CD4-positive, CD25-positive, alpha-beta regulatory T cell (primary cell): Measurements from ENCODE around the gene NALCN. TPM values are rescaled to one million over a fixed set of nuclear protein-coding genes. Genes with fewer than 3 reads are reported as not detected.

Source experiments
- ATAC-seq, 2 donors: fragments of 150-1000 bp; cut with Tn5 transposase; one replicate each; pipeline ENCODE4 v1.10.0; 2021; ENCODE audit warnings: low read depth in 2 of 2, moderate number of reproducible peaks in 2 of 2, moderate library complexity in 1 of 2
- DNase-seq, 3 donors: peaks; one replicate each; pipeline versions ENCODE4 v3.0.0 to v3.0.0-alpha.2; 2012 to 2022; ENCODE audit warnings: mixed read lengths in 1 of 3
- H3K27ac ChIP-seq: one replicate; pipeline ENCODE4 v1.7.0; 2013; ENCODE audit warnings: mild to moderate bottlenecking, low read length; ENCODE audit not compliant: insufficient read depth, poor library complexity, severe bottlenecking
- H3K27me3 ChIP-seq: one replicate; pipeline ENCODE4 v1.7.0; 2013; ENCODE audit warnings: low read length; ENCODE audit not compliant: control insufficient read depth, insufficient read depth
- H3K36me3 ChIP-seq: one replicate; pipeline ENCODE4 v1.7.0; 2013; ENCODE audit warnings: mild to moderate bottlenecking, low read length, moderate library complexity; ENCODE audit not compliant: control insufficient read depth, insufficient read depth
- H3K4me1 ChIP-seq: 2 replicates; pipeline ENCODE4 v1.7.0; 2013; ENCODE audit warnings: mild to moderate bottlenecking, low read length; ENCODE audit not compliant: insufficient read depth, control insufficient read depth, poor library complexity, severe bottlenecking
- H3K4me3 ChIP-seq: one replicate; pipeline ENCODE4 v1.7.0; 2013; ENCODE audit warnings: low read depth, mild to moderate bottlenecking, low read length, moderate library complexity
- H3K9me3 ChIP-seq, 2 experiments: 1 replicate in 1 of 2; 2 replicates in 1 of 2; pipeline ENCODE4 v1.7.0; 2013; ENCODE audit warnings: low read length in 2 of 2, mild to moderate bottlenecking in 1 of 2, moderate library complexity in 1 of 2; ENCODE audit not compliant: control insufficient read depth in 2 of 2
- H3K27ac Mint-ChIP-seq, 3 donors: one replicate each; pipeline ENCODE4 v1.8.0; 2020 to 2022; ENCODE audit warnings: mild to moderate bottlenecking in 3 of 3, mixed read lengths in 3 of 3, moderate library complexity in 2 of 3
- H3K27me3 Mint-ChIP-seq: one replicate; pipeline ENCODE4 v1.8.0; 2022; ENCODE audit warnings: mild to moderate bottlenecking, mixed read lengths
- H3K36me3 Mint-ChIP-seq: one replicate; pipeline ENCODE4 v1.8.0; 2020; ENCODE audit warnings: mixed read lengths
- H3K4me1 Mint-ChIP-seq, 4 donors: one replicate each; pipeline ENCODE4 v1.8.0; 2020 to 2022; ENCODE audit warnings: mixed read lengths in 4 of 4, mild to moderate bottlenecking in 1 of 4
- H3K4me3 Mint-ChIP-seq, 4 donors: one replicate each; pipeline ENCODE4 v1.8.0; 2020 to 2022; ENCODE audit warnings: mild to moderate bottlenecking in 4 of 4, mixed read lengths in 4 of 4, moderate library complexity in 3 of 4
- H3K9me3 Mint-ChIP-seq, 7 donors: one replicate each; pipeline ENCODE4 v1.8.0; 2020 to 2022; ENCODE audit warnings: mixed read lengths in 7 of 7, mild to moderate bottlenecking in 3 of 7, moderate library complexity in 2 of 7
- polyA plus RNA-seq, 4 donors: library from polyadenylated mRNA; unstranded; fragments of 300-500 nt; fragmentation: Illumina TruSeq; gene quantifications; one replicate each; pipeline ENCODE4 v1.2.3, GENCODE V29; 2021
- total RNA-seq: library from RNA; stranded (reverse); gene quantifications from one replicate; pipeline ENCODE4 v1.2.3, GENCODE V29; 2022

NALCN gene
- total and polyA plus RNA-seq, 5 donors from 2014 or later, result not detected

GRCh38 chr13:101210774-101211173, 205.5 kb downstream of the NALCN start:
- H3K4me1 Mint-ChIP-seq, result no peaks in the 10 kb centered on the region
- no peaks in the 10 kb centered on the region for H3K4me1 ChIP-seq
- H3K27me3 ChIP-seq, result no peaks in the 10 kb centered on the region
- no peak overlapping the region for H3K4me3 ChIP-seq
- H3K27ac Mint-ChIP-seq, result no peak overlapping the region
- H3K27me3 Mint-ChIP-seq, result no peaks in the 10 kb centered on the region
- DNase-seq (no peak), ATAC-seq (no peak)
- H3K9me3 ChIP-seq, result no peaks in the 10 kb centered on the region
- H3K9me3 Mint-ChIP-seq, result peaks cover 0 to 6% (median 2%) of the 10 kb centered on the region in 7 donors
- no peak overlapping the region for H3K4me3 Mint-ChIP-seq
- H3K27ac ChIP-seq, result no peak overlapping the region
- no peaks in the 10 kb centered on the region for H3K36me3 ChIP-seq
- no peaks in the 10 kb centered on the region for H3K36me3 Mint-ChIP-seq

- Histone ChIP-seq H3K27me3 (no peaks in the 10 kb centered on the region), H3K36me3 (no peaks in the 10 kb centered on the region), H3K4me3 (no peak overlapping the region), H3K27ac (no peak overlapping the region), H3K4me1 (no peaks in the 10 kb centered on the region), H3K9me3 (no peaks in the 10 kb centered on the region)
- H3K9me3 Mint-ChIP-seq, result peaks cover 0 to 6% (median 2%) of the 10 kb centered on the region in 7 donors
- ATAC-seq (no peak), DNase-seq (no peak)
- no peaks in the 10 kb centered on the region for H3K27me3 Mint-ChIP-seq
- no peak overlapping the region for H3K4me3 Mint-ChIP-seq
- H3K27ac Mint-ChIP-seq, result no peak overlapping the region
- no peaks in the 10 kb centered on the region for H3K4me1 Mint-ChIP-seq
- no peaks in the 10 kb centered on the region for H3K36me3 Mint-ChIP-seq
These were observed 207.0 kb downstream of the NALCN start for GRCh38 chr13:101209206-101209893.

GRCh38 chr13:101205408-101205807, 210.9 kb downstream of the NALCN start:
- no peaks in the 10 kb centered on the region for H3K9me3 ChIP-seq
- H3K27ac Mint-ChIP-seq, result no peak overlapping the region
- no peaks in the 10 kb centered on the region for H3K27me3 ChIP-seq
- no peaks in the 10 kb centered on the region for H3K27me3 Mint-ChIP-seq
- H3K4me1 ChIP-seq, result no peaks in the 10 kb centered on the region
- peaks cover 0 to 6% (median 0%) of the 10 kb centered on the region in 7 donors for H3K9me3 Mint-ChIP-seq
- H3K27ac ChIP-seq, result no peak overlapping the region
- H3K4me3 Mint-ChIP-seq, result no peak overlapping the region
- ATAC-seq, result no peak
- H3K4me3 ChIP-seq, result no peak overlapping the region
- no peaks in the 10 kb centered on the region for H3K4me1 Mint-ChIP-seq
- no peaks in the 10 kb centered on the region for H3K36me3 ChIP-seq
- DNase-seq, result no peak
- no peaks in the 10 kb centered on the region for H3K36me3 Mint-ChIP-seq

- H3K36me3 Mint-ChIP-seq, result no peaks in the 10 kb centered on the region
- no peak overlapping the region for H3K4me3 ChIP-seq
- no peak for DNase-seq
- no peaks in the 10 kb centered on the region for H3K36me3 ChIP-seq
- ATAC-seq, result no peak
- H3K27me3 Mint-ChIP-seq, result no peaks in the 10 kb centered on the region
- no peaks in the 10 kb centered on the region for H3K4me1 ChIP-seq
- H3K27ac ChIP-seq, result no peak overlapping the region
- no peaks in the 10 kb centered on the region for H3K27me3 ChIP-seq
- H3K4me3 Mint-ChIP-seq, result no peak overlapping the region
- H3K9me3 Mint-ChIP-seq, result peaks cover 0 to 7% (median 0%) of the 10 kb centered on the region in 7 donors
- H3K27ac Mint-ChIP-seq, result no peak overlapping the region
- H3K4me1 Mint-ChIP-seq, result no peaks in the 10 kb centered on the region
- H3K9me3 ChIP-seq, result no peaks in the 10 kb centered on the region
These were observed 211.9 kb downstream of the NALCN start for GRCh38 chr13:101204270-101205020.

GRCh38 chr13:101202590-101202989, 213.7 kb downstream of the NALCN start:
- no peak overlapping the region for H3K4me3 ChIP-seq
- ATAC-seq, result no peak
- no peaks in the 10 kb centered on the region for H3K4me1 Mint-ChIP-seq
- H3K4me1 ChIP-seq, result no peaks in the 10 kb centered on the region
- no peaks in the 10 kb centered on the region for H3K27me3 ChIP-seq
- H3K27ac Mint-ChIP-seq, result no peak overlapping the region
- no peaks in the 10 kb centered on the region for H3K36me3 Mint-ChIP-seq
- no peak for DNase-seq
- H3K4me3 Mint-ChIP-seq, result no peak overlapping the region
- peaks cover 0 to 6% (median 0%) of the 10 kb centered on the region in 7 donors for H3K9me3 Mint-ChIP-seq
- H3K9me3 ChIP-seq, result no peaks in the 10 kb centered on the region
- peaks cover 5% of the 10 kb centered on the region for H3K27me3 Mint-ChIP-seq
- no peak overlapping the region for H3K27ac ChIP-seq
- H3K36me3 ChIP-seq, result no peaks in the 10 kb centered on the region

- Mint-ChIP-seq H3K4me1 (no peaks in the 10 kb centered on the region), H3K27ac (no peak overlapping the region), H3K4me3 (no peak overlapping the region), H3K27me3 (no peaks in the 10 kb centered on the region), H3K9me3 (peaks cover 0 to 2% (median 0%) of the 10 kb centered on the region in 7 donors), H3K36me3 (no peaks in the 10 kb centered on the region)
- Histone ChIP-seq H3K36me3 (no peaks in the 10 kb centered on the region), H3K27ac (no peak overlapping the region), H3K27me3 (no peaks in the 10 kb centered on the region), H3K4me1 (no peaks in the 10 kb centered on the region), H3K4me3 (no peak overlapping the region), H3K9me3 (no peaks in the 10 kb centered on the region)
- DNase-seq (no peak), ATAC-seq (no peak)
These were observed 225.3 kb downstream of the NALCN start for GRCh38 chr13:101190976-101191375.

- H3K4me3 ChIP-seq, result no peak overlapping the region
- DNase-seq (no peak), ATAC-seq (no peak)
- no peaks in the 10 kb centered on the region for H3K27me3 Mint-ChIP-seq
- no peaks in the 10 kb centered on the region for H3K9me3 ChIP-seq
- no peak overlapping the region for H3K27ac Mint-ChIP-seq
- H3K4me1 ChIP-seq, result no peaks in the 10 kb centered on the region
- no peaks in the 10 kb centered on the region for H3K9me3 Mint-ChIP-seq
- H3K36me3 Mint-ChIP-seq, result no peaks in the 10 kb centered on the region
- no peaks in the 10 kb centered on the region for H3K27me3 ChIP-seq
- no peaks in the 10 kb centered on the region for H3K36me3 ChIP-seq
- no peaks in the 10 kb centered on the region for H3K4me1 Mint-ChIP-seq
- no peak overlapping the region for H3K27ac ChIP-seq
- no peak overlapping the region for H3K4me3 Mint-ChIP-seq
These were observed 226.0 kb downstream of the NALCN start for GRCh38 chr13:101190337-101190736.

- no peak overlapping the region for H3K4me3 Mint-ChIP-seq
- ATAC-seq (no peak), DNase-seq (no peak)
- no peaks in the 10 kb centered on the region for H3K36me3 Mint-ChIP-seq
- H3K27ac Mint-ChIP-seq, result no peak overlapping the region
- Histone ChIP-seq H3K27me3 (no peaks in the 10 kb centered on the region), H3K9me3 (no peaks in the 10 kb centered on the region), H3K4me3 (no peak overlapping the region), H3K4me1 (no peaks in the 10 kb centered on the region), H3K27ac (no peak overlapping the region), H3K36me3 (no peaks in the 10 kb centered on the region)
- H3K9me3 Mint-ChIP-seq, result no peaks in the 10 kb centered on the region
- no peaks in the 10 kb centered on the region for H3K27me3 Mint-ChIP-seq
- H3K4me1 Mint-ChIP-seq, result no peaks in the 10 kb centered on the region
These were observed 230.7 kb downstream of the NALCN start for GRCh38 chr13:101185606-101186005.
